DND-41 (cell line): Measurements from ENCODE around the gene HCN2.

ENCODE experiments used
- EZH2 ChIP-seq: IDR thresholded peaks from 3 replicates; pipeline ENCODE4 v1.6.1; 2012; ENCODE audit warnings: borderline replicate concordance, low read depth, mild to moderate bottlenecking, moderate library complexity, low read length, inconsistent platforms; ENCODE audit not compliant: severe bottlenecking
- TF ChIP-seq, protein P1 (sequence below): IDR thresholded peaks from 2 replicates; pipeline ENCODE4 v1.5.1; 2012; ENCODE audit warnings: borderline replicate concordance, low read length, moderate library complexity, mild to moderate bottlenecking; ENCODE audit not compliant: poor library complexity, severe bottlenecking; ENCODE audit errors: extremely low read depth

DNA sequence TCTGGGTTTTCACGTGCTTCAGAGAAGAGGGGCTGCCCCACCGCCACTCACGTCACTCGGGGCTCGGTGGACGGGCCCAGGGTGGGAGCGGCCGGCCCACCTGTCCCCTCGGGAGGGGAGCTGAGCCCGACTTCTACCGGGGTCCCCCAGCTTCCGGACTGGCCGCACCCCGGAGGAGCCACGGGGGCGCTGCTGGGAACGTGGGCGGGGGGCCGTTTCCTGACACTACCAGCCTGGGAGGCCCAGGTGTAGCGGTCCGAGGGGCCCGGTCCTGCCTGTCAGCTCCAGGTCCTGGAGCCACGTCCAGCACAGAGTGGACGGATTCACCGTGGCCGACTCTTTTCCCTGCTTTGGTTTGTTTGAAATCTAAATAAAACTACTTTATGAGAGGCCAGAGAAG lies 48.0 kb upstream of the HCN2 start:
- TF ChIP-seq, protein P1, sequence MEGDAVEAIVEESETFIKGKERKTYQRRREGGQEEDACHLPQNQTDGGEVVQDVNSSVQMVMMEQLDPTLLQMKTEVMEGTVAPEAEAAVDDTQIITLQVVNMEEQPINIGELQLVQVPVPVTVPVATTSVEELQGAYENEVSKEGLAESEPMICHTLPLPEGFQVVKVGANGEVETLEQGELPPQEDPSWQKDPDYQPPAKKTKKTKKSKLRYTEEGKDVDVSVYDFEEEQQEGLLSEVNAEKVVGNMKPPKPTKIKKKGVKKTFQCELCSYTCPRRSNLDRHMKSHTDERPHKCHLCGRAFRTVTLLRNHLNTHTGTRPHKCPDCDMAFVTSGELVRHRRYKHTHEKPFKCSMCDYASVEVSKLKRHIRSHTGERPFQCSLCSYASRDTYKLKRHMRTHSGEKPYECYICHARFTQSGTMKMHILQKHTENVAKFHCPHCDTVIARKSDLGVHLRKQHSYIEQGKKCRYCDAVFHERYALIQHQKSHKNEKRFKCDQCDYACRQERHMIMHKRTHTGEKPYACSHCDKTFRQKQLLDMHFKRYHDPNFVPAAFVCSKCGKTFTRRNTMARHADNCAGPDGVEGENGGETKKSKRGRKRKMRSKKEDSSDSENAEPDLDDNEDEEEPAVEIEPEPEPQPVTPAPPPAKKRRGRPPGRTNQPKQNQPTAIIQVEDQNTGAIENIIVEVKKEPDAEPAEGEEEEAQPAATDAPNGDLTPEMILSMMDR, result no peak
- no peak for TF ChIP-seq EZH2
